Activated CD8-positive, alpha-beta memory T cell treated with anti-CD3 and anti-CD28 coated beads for 1 hour (primary cell): ENCODE results near the gene RNF169.

ENCODE experiments used
- DNase-seq, 2 donors: peaks; one replicate each; pipeline ENCODE4 v3.0.0-alpha.2; 2020; ENCODE audit warnings: low read depth in 1 of 2; ENCODE audit errors: extremely low read depth in 1 of 2

RNF169 gene

GRCh38 chr11:74863410-74863809, 114.8 kb downstream of the RNF169 start:
- DNase-seq: no peak

DNA sequence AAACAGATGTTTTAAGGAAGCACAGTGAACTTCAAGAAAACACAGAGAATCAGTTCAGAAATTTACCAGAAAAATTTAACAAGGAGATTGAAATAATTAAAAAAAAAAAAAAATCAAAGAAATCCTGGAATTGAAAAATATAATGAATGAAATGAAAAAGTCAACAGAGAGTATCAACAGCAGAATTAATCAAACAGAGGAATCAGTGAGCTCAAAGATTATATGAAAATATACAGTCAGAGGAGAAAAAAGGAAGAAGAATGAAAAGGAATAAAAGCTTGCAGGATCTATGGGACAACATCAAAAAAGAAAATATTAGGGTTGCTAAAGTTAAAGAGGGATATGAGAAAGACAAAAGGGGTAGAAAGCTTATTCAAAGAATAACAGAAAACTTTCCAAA, 117.9 kb downstream of the RNF169 start:
- no peak for DNase-seq

DNA sequence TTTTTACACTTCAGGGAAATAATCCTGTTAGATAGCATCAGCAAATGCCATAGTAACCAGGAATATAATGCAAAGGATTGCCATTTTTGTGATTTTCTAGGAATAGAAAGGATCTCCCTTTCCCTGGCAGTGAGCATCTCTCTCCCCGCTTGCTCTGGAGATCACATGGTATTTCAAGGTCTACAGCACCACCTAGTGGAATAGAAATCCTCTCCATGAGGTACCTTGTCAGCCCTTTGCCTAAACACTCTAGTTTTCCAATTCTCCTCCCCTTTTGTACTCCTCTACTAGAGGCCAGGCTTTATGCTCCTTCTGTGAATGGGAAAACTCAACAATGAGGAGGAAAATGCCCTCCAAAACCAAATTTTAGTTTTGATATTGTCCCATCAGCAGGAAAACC, 121.8 kb downstream of the RNF169 start:
- DNase-seq: no peak

DNA sequence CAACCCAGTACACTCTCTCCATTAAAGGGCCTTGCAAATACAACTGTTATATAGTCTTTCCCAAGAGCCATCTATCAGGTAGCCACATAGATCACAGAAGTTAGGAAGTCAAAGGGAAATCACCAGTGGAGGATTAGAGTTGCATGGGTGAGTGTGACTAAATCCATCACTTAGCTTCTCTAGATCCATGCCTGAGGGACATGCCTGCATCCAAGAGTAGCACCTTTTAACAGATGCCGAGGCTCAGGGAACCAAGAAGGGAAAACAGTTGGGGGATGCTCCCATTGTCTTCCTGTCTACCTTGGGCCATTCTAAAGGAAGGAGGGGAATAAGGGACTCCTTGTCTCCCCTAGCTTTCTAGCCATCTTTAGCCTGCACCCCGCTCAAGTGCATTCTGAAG, 122.4 kb downstream of the RNF169 start:
- no peak for DNase-seq

- DNase-seq: no peak
Observed at GRCh38 chr11:74877132-74877531, 128.5 kb downstream of the RNF169 start.
